GM20000 (cell line): ENCODE results near the gene WNT3A.

Source experiments
- DNase-seq: peaks from one replicate; pipeline ENCODE4 v3.0.0; 2012; ENCODE audit warnings: low spot score
- CTCF ChIP-seq: IDR thresholded peaks from 2 replicates; pipeline ENCODE4 v1.5.1; 2012; ENCODE audit warnings: mild to moderate bottlenecking, control low read depth; ENCODE audit errors: extremely low read depth, missing control alignments

Gene WNT3A

DNA sequence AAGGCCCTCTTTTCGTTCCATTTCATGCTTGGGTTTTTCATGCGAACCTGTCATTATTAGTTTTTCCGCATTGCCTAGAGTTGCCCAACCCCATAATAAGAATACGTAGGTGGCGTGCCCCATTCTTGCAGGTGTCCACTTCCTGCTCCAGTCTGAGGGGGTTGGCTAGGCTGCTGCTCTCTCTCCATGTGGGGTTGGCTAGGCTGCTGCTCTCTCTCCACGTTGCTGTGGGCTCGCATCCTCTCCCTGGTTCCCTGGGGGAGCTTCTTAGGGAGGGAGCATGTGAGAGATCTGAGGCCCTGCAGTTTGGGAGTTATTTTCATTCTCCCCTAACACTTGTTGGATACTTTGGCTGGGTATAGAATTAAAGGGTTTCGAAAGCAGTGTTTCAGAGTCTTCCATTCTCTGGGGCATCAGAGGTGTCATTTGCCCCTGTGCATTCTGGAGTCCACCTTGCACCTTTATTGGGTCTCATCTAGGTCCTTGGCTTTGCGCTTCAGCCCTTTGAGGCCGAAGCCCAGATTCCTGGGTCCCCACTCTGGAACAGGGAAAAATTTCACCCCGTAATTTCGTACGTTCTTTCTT is 87.7 kb downstream of the WNT3A start:
- no peak for TF ChIP-seq CTCF
- no peak for DNase-seq

DNA sequence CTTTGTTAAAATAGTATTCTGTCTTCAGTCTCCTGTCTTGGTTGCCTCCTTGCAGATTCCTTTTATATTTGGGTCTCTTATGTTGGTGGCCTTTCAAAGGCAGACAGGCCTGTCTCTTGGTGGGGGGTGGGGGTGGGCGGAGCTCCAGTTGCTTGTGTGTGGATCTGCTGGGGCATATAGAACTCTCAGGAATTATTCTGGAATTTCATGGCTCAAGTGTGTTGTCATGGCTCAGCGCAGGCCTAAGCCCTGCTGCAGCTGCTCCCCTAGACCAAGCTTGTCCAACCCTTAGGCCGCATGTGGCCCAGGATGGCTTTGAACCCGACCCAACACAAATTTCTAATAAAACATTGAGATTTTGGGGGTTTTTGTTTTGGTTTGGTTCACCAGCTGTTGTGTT is 88.4 kb downstream of the WNT3A start:
- TF ChIP-seq CTCF: no peak
- no peak for DNase-seq

- DNase-seq: no peak
- no peak for TF ChIP-seq CTCF
Measured at GRCh38 chr1:228095938-228096337, 89.1 kb downstream of the WNT3A start.

GRCh38 chr1:228096416-228097332 is 89.9 kb downstream of the WNT3A start:
- no peak for DNase-seq

GRCh38 chr1:228097333-228098081 is 90.7 kb downstream of the WNT3A start:
- DNase-seq: no peak
- TF ChIP-seq CTCF: no peak

More at GRCh38 chr1:228096416-228097332, 89.9 kb downstream of the WNT3A start:
- no peak for TF ChIP-seq CTCF

GRCh38 chr1:228098323-228098931 is 91.6 kb downstream of the WNT3A start:
- no peak for DNase-seq
- TF ChIP-seq CTCF: no peak
